ENCODE results near the gene ARMH3.

Gene ARMH3

GRCh38 chr10:101797403-101798059 is 258.4 kb downstream of the ARMH3 start:
- DNase-seq, result no peak

Measured in hypothalamus (tissue), 51 donors.